ENCODE measurements around the gene GMIP. TPM values are rescaled to one million over a fixed set of nuclear protein-coding genes. Genes with fewer than 3 reads are reported as not detected.

GMIP gene
- total RNA-seq, 2 experiments from 2014 or later, result 30.1 to 48.7 TPM

DNA sequence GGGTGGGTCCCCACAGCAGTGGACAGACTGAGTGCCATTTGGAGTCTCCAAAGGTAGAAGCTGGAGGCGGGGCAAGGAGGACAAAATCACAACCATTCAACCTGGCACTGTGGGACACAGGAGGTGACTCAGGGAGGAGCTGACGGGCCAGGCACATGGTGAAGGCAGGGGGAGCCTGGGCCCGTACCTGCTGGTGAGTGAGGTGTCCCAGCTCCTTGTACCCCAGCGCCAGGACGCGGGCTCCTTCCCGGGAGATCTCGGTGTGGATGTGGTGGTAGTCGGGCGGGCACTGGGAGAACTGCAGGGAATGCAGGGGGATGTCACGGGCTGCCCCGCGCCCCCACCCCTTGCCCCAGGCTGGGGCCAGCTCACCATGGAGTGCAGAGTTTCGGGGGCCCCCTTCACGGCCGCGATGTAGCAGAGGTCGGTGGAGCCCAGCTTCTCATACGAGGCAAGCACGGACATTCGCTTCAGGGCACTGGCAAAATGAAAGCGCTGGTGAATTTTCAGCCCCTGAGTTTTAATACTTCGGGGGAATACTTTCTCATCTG is 10.2 kb upstream of the GMIP start:
- DNase-seq (ENCODE audit: low spot score), result no peak
- TF ChIP-seq EZH2phosphoT487 (IDR thresholded peaks at IDR 0.05; ENCODE audit: borderline replicate concordance, low read depth, low read length), result no peak
- TF ChIP-seq, protein P1, sequence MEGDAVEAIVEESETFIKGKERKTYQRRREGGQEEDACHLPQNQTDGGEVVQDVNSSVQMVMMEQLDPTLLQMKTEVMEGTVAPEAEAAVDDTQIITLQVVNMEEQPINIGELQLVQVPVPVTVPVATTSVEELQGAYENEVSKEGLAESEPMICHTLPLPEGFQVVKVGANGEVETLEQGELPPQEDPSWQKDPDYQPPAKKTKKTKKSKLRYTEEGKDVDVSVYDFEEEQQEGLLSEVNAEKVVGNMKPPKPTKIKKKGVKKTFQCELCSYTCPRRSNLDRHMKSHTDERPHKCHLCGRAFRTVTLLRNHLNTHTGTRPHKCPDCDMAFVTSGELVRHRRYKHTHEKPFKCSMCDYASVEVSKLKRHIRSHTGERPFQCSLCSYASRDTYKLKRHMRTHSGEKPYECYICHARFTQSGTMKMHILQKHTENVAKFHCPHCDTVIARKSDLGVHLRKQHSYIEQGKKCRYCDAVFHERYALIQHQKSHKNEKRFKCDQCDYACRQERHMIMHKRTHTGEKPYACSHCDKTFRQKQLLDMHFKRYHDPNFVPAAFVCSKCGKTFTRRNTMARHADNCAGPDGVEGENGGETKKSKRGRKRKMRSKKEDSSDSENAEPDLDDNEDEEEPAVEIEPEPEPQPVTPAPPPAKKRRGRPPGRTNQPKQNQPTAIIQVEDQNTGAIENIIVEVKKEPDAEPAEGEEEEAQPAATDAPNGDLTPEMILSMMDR (conservative IDR thresholded peaks at IDR 0.05; ENCODE audit: low read length), result no peak
- H3K4me1 ChIP-seq (ENCODE audit: insufficient read depth, low read length, poor library complexity, severe bottlenecking), result no peaks in the 10 kb centered on the region
- no peaks in the 10 kb centered on the region for H3K79me2 ChIP-seq (ENCODE audit: insufficient read depth, low read depth, low read length)
- no peaks in the 10 kb centered on the region for H3K9me3 ChIP-seq (ENCODE audit: low read length)
- H3K9me2 ChIP-seq (ENCODE audit: insufficient read depth, low read length), result no peaks in the 10 kb centered on the region
- intact Hi-C loops (cut with micrococcal nuclease; ENCODE audit: unreplicated experiment), result no loop called here
- H3K36me3 ChIP-seq (ENCODE audit: insufficient read depth, low read length), result peaks cover 98% of the 10 kb centered on the region
- no peaks in the 10 kb centered on the region for H4K20me1 ChIP-seq (ENCODE audit: insufficient read depth, low read length)
- H3K4me3 ChIP-seq (ENCODE audit: low read depth, low read length, poor library complexity, severe bottlenecking), result no peak overlapping the region
- POLR2A ChIA-PET, result no interaction called here
- no peak overlapping the region for H3K4me2 ChIP-seq (ENCODE audit: low read length)
- no TSS peak for BruUV-seq (replicated peaks)
- no peak overlapping the region for H2AFZ ChIP-seq (ENCODE audit: low read length)
- no peak overlapping the region for H3K27ac ChIP-seq (ENCODE audit: low read depth, low read length, poor library complexity, severe bottlenecking)
- CTCF ChIA-PET (ENCODE audit: unreplicated experiment), result interaction anchor here (0.6 kb wide), 1 partner anchor 127 kb away, joined by 3 read pairs; no protein-coding TSS in a partner anchor

DNA sequence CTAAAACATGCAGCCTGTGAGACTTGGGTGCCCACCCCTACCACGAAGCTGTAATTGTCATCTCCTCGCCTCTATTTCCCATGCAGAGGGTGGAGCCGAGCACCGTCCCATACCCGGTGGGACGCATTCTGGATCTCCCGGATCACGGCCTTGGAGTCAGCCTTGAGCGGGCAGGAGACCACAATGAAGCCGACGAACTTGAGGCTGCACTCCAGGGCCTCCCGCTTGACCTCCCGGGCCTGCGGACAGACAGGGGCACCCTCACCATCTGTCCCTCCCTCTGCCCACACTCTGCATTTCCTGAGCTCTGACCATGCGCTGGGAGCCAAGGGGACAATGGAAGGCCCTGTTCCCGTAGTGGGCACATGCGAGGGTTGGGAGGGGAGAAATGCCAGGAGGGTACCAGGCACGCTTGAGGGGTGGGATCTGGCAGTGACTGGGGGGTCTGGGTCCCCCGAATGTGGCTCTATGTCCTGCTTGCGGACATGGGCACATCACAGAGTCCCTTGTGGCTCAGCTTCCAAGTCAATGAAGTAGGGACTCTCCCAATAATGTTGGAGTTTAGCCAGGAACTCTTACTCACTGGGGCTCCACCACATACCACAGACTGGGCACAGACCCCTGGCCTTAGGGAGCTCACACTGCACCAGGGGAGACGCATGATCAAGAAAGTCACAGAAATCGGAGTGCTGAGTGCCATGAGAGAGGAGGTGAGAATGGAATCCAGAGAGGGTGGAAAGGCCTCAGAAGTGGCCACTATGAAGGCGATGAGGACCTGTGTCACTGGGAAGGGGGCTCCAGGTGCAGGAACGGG is 9.2 kb upstream of the GMIP start:
- TF ChIP-seq EZH2phosphoT487 (IDR thresholded peaks at IDR 0.05; ENCODE audit: borderline replicate concordance, low read depth, low read length), result no peak
- TF ChIP-seq, protein P1 (conservative IDR thresholded peaks at IDR 0.05; ENCODE audit: low read length), result no peak

DNA sequence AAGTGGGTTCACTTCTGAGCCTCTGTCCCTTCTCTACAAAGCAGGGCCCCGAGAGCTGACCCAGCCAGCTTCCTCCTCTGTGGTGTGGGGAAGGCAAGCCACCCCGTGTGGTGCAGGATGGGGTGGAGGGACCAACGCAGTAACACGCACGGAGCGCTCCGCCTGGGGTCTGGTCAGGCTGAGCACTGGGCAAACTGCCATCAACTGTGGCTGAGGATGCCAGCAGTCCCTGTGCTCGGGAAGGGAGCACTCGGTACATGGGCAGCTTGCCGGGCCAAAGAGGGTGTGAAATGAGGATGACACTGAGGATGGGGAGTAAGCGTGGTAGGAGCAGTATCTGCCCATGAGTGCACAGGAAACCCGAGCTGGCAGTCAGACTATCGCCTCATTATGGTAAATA is 7.6 kb upstream of the GMIP start:
- no peaks in the 10 kb centered on the region for H4K20me1 ChIP-seq (ENCODE audit: insufficient read depth, low read length)
- no peaks in the 10 kb centered on the region for H3K79me2 ChIP-seq (ENCODE audit: insufficient read depth, low read depth, low read length)
- peaks cover 94% of the 10 kb centered on the region for H3K36me3 ChIP-seq (ENCODE audit: insufficient read depth, low read length)
- H2AFZ ChIP-seq (ENCODE audit: low read length), result no peak overlapping the region
- CTCF ChIA-PET (ENCODE audit: unreplicated experiment), result no interaction called here
- POLR2A ChIA-PET, result no interaction called here
- H3K4me3 ChIP-seq (ENCODE audit: low read depth, low read length, poor library complexity, severe bottlenecking), result no peak overlapping the region
- no peaks in the 10 kb centered on the region for H3K9me3 ChIP-seq (ENCODE audit: low read length)
- no peaks in the 10 kb centered on the region for H3K4me1 ChIP-seq (ENCODE audit: insufficient read depth, low read length, poor library complexity, severe bottlenecking)
- no peak for DNase-seq (ENCODE audit: low spot score)
- TF ChIP-seq EZH2phosphoT487 (IDR thresholded peaks at IDR 0.05; ENCODE audit: borderline replicate concordance, low read depth, low read length), result no peak
- TF ChIP-seq, protein P1 (conservative IDR thresholded peaks at IDR 0.05; ENCODE audit: low read length), result no peak
- no peaks in the 10 kb centered on the region for H3K9me2 ChIP-seq (ENCODE audit: insufficient read depth, low read length)
- no TSS peak for BruUV-seq (replicated peaks)
- H3K4me2 ChIP-seq (ENCODE audit: low read length), result no peak overlapping the region
- no peak overlapping the region for H3K27ac ChIP-seq (ENCODE audit: low read depth, low read length, poor library complexity, severe bottlenecking)
- intact Hi-C loops (cut with micrococcal nuclease; ENCODE audit: unreplicated experiment), result no loop called here

More for the DNA sequence above, 9.2 kb upstream of the GMIP start:
- Histone ChIP-seq H2AFZ (ENCODE audit: low read length) (no peak overlapping the region), H3K36me3 (ENCODE audit: insufficient read depth, low read length) (peaks cover 94% of the 10 kb centered on the region), H3K9me3 (ENCODE audit: low read length) (no peaks in the 10 kb centered on the region), H3K4me2 (ENCODE audit: low read length) (no peak overlapping the region), H3K27ac (ENCODE audit: low read depth, low read length, poor library complexity, severe bottlenecking) (no peak overlapping the region), H3K4me1 (ENCODE audit: insufficient read depth, low read length, poor library complexity, severe bottlenecking) (no peaks in the 10 kb centered on the region), H3K4me3 (ENCODE audit: low read depth, low read length, poor library complexity, severe bottlenecking) (no peak overlapping the region), H4K20me1 (ENCODE audit: insufficient read depth, low read length) (no peaks in the 10 kb centered on the region), H3K79me2 (ENCODE audit: insufficient read depth, low read depth, low read length) (no peaks in the 10 kb centered on the region), H3K9me2 (ENCODE audit: insufficient read depth, low read length) (no peaks in the 10 kb centered on the region)
- no peak for DNase-seq (ENCODE audit: low spot score)
- intact Hi-C loops (cut with micrococcal nuclease; ENCODE audit: unreplicated experiment), result no loop called here
- POLR2A ChIA-PET, result no interaction called here
- no TSS peak for BruUV-seq (replicated peaks)
- CTCF ChIA-PET (ENCODE audit: unreplicated experiment), result no interaction called here

Measured in OCI-LY7 (cell line).